SK-N-MC (cell line): Measurements from ENCODE around the gene PNKP.

Source experiments
- DNase-seq: peaks from one replicate; pipeline ENCODE4 v3.0.0-alpha.2; 2011; ENCODE audit warnings: low read depth, low spot score
- H3K27ac ChIP-seq: fragments of 200-600 bp; sonication (generic); 2 replicates; pipeline ENCODE4 v1.5.1; 2016; ENCODE audit warnings: mixed run types
- H3K36me3 ChIP-seq: fragments of 200-600 bp; sonication (generic); 2 replicates; pipeline ENCODE4 v1.6.1; 2017; ENCODE audit warnings: antibody characterized with exemption, low read length, mixed read lengths; ENCODE audit not compliant: insufficient read depth
- H3K4me3 ChIP-seq: fragments of 200-600 bp; sonication (generic); 2 replicates; pipeline ENCODE4 v1.5.1; 2016
- H3K9ac ChIP-seq: fragments of 200-600 bp; sonication (generic); 2 replicates; pipeline ENCODE4 v1.8.0; 2017; ENCODE audit warnings: mixed run types, mixed read lengths; ENCODE audit not compliant: insufficient read length
- H3K9me3 ChIP-seq: fragments of 200-600 bp; sonication (generic); 2 replicates; pipeline ENCODE4 v1.6.1; 2017; ENCODE audit warnings: low read depth, mild to moderate bottlenecking, antibody characterized with exemption, low read length, moderate library complexity, mixed read lengths
- EZH2 ChIP-seq: fragments of 200-600 bp; sonication (generic); IDR thresholded peaks from one replicate; pipeline ENCODE4 v1.6.1; 2017; ENCODE audit warnings: antibody characterized with exemption
- FOXP2 ChIP-seq: optimal IDR thresholded peaks from 2 replicates; pipeline ENCODE3; 2011; ENCODE audit warnings: mild to moderate bottlenecking, moderate library complexity; ENCODE audit not compliant: insufficient read depth; ENCODE audit errors: extremely low read length, control extremely low read depth
- POLR2AphosphoS5 ChIP-seq: IDR thresholded peaks from 2 replicates; pipeline ENCODE4 v1.6.1; 2012; ENCODE audit warnings: mild to moderate bottlenecking, low read depth, low read length, borderline replicate concordance

PNKP gene

GRCh38 chr19:49879243-49879963 lies 12.0 kb upstream of the PNKP start:
- H3K9ac ChIP-seq, result no peak overlapping the region
- TF ChIP-seq POLR2AphosphoS5 (no peak), EZH2 (no peak), FOXP2 (no peak)
- no peak overlapping the region for H3K4me3 ChIP-seq
- H3K36me3 ChIP-seq, result peaks cover 50% of the 10 kb centered on the region
- H3K9me3 ChIP-seq, result no peaks in the 10 kb centered on the region
- no peak for DNase-seq
- H3K27ac ChIP-seq, result no peak overlapping the region

DNA sequence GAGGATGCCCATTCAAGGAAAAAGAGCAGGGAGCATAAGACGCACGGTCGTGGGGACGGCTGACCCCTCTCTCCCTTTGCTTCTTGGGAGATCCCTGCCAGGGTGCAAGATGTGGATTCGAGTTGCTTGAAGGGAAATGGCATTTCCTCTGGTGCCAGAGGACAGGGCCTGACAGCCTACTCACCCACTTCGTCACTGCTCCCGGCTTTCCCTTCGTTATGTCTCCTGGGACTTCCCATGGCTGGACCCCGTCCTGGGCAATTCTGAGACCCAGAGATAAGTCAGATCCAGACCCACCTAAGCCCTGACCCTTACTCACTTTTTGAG lies 11.3 kb upstream of the PNKP start:
- peak overlapping the region; percentile 100 for H3K4me3 ChIP-seq
- H3K9me3 ChIP-seq, result no peaks in the 10 kb centered on the region
- H3K27ac ChIP-seq, result no peak overlapping the region
- H3K36me3 ChIP-seq, result peaks cover 43% of the 10 kb centered on the region
- peak overlapping the region; percentile 93 for H3K9ac ChIP-seq
- no peak for TF ChIP-seq FOXP2
- no peak for TF ChIP-seq EZH2
- no peak for TF ChIP-seq POLR2AphosphoS5
- DNase-seq, result no peak

DNA sequence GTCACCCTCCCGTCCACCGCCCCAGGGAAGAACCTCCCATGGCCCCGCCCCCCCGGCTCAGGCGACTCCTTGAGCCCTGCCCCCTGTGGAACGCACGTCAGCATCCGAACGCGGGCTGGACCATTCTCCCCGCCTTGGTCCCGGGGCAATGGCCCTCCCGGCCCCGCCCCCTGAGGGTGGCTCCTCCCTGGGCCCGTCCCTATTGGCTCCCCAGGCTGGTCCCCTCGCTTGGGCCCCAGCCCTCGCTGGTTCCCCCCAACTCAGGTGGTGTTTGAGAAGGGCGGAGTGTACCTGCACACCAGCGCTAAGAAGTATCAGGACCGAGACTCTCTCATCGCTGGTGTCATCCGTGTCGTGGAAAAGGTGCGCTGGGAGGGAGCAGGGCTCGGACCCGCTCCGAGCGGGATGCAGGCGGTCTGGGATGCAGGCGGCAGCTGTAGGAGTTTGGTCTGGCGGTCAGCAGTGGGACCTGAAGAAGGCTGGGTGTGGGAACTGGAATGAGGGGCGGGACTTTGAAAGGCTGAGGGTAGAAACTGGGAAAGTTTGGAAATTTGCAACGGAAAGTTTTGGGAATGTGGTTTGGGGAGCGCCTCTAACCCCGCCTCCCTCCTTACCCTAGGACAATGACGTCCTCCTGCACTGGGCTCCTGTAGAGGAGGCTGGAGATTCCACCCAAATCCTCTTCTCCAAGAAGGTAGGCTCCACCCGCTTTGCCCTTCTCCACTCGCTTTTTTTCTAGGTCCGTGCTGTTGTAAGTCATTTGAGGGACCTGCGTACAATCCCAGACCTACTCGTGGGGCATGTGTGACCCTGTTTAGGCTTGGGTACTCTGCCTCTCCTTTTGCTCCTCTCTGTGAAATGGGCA lies 10.7 kb upstream of the PNKP start:
- DNase-seq, result peak; percentile 86
- TF ChIP-seq FOXP2 (peak; percentile 32), POLR2AphosphoS5 (no peak; the same call in none of the 2 replicates)
- peak overlapping the region; percentile 93 for H3K9ac ChIP-seq
- H3K36me3 ChIP-seq, result peaks cover 37% of the 10 kb centered on the region
- H3K9me3 ChIP-seq, result no peaks in the 10 kb centered on the region
- peak overlapping the region; percentile 99 for H3K27ac ChIP-seq
- H3K4me3 ChIP-seq, result peak overlapping the region; percentile 100

DNA sequence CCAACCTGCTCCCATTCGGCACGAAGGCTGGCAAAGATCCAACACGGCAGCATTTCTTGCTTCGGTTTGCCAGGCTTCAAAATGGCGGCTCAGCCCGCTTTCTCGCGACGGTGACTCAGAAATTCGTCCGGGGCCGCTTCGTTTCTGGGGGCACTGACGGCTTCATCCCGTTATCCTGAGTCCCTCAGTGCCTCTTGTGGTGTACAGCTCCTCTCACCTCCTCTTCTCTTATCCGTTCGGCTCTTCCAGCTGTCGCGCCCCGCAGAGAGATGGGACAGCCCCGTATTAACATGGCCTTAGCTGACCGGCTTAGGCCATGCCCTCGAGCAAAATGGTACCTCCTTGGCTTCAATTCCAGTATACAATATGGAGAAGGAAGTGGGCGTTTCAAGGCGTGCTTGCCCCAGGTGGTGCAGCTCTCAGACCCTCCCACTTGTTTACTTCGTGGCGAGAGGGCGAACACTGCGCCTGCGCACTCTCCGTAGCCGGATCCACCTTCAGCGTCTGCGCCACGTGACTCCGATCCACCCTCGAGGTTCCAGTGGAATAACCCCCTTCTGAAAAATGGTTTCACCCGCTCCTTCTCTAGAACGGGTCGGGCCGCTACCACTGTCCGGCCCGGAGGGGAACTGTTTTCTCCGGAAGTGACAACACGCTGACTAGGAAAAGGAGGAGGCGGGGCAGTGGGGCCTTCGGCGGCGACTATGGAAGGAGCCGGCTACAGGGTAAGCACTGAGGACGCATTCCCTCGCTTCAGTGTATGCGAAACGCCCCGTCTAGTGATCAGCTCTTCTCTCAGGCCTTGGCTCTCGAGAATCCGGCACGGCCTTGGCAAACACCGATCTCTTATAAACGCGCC lies 9.9 kb upstream of the PNKP start, which contains the start of the genes AKT1S1 and TBC1D17:
AKT1S1 (minus strand) TSS at position 336 of the 859 bp plus-strand sequence. CDS start 4,060 bp downstream, outside the sequence.
TBC1D17 (plus strand) TSS at position 683 of the 859 bp plus-strand sequence; CDS start at position 705, 22 bp downstream.
- Histone ChIP-seq H3K36me3 (peaks cover 28% of the 10 kb centered on the region), H3K9me3 (no peaks in the 10 kb centered on the region), H3K9ac (peak within 1 kb of the TSS; percentile 100), H3K27ac (peak within 1 kb of the TSS; percentile 99), H3K4me3 (peak within 1 kb of the TSS; percentile 100)
- DNase-seq, result peak; percentile 100
- TF ChIP-seq EZH2, result no peak
- TF ChIP-seq POLR2AphosphoS5, result peak; percentile 67; the same call in 1 of the 2 replicates
- peak; percentile 100 for TF ChIP-seq FOXP2

DNA sequence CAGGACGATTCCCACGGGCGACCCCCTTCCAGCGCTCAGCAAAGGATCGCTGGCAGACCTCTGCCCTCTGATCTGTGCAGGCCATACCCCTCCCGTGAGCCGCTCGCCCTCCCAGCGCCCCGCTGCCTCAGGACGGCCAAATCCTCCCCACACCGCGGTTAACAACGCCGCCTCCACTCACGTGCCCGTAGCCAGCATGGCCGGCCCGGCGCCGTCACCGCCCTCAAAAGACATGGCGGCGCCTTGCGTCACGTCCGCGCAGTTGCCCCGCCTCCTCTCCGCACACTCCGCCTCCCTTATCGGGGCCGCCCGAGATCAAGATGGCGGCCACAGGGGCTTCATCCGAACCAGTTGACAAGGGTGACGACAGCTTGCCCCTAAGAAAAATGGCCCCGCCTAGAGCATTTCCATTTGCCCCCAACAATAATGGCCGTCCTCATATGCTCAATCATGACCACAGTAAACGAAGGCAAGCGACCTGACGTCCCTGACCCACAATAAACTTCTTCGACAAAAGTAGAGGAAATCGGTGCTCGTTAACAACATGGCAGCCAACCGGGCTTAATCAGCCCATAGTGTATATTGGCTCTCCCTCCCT lies 9.1 kb upstream of the PNKP start:
- TF ChIP-seq FOXP2 (peak; percentile 90), EZH2 (no peak), POLR2AphosphoS5 (peak; percentile 39)
- Histone ChIP-seq H3K36me3 (peaks cover 23% of the 10 kb centered on the region), H3K9me3 (no peaks in the 10 kb centered on the region), H3K4me3 (peak overlapping the region; percentile 100), H3K27ac (peak overlapping the region; percentile 99), H3K9ac (peak overlapping the region; percentile 100)
- DNase-seq, result peak; percentile 97

GRCh38 chr19:49875857-49876421 lies 8.6 kb upstream of the PNKP start:
- Histone ChIP-seq H3K27ac (peak overlapping the region; percentile 99), H3K9ac (peak overlapping the region; percentile 100), H3K4me3 (peak overlapping the region; percentile 100), H3K9me3 (no peaks in the 10 kb centered on the region), H3K36me3 (peaks cover 23% of the 10 kb centered on the region)
- no peak for DNase-seq
- no peak for TF ChIP-seq FOXP2
- no peak for TF ChIP-seq EZH2
- no peak; the same call in none of the 2 replicates for TF ChIP-seq POLR2AphosphoS5

DNA sequence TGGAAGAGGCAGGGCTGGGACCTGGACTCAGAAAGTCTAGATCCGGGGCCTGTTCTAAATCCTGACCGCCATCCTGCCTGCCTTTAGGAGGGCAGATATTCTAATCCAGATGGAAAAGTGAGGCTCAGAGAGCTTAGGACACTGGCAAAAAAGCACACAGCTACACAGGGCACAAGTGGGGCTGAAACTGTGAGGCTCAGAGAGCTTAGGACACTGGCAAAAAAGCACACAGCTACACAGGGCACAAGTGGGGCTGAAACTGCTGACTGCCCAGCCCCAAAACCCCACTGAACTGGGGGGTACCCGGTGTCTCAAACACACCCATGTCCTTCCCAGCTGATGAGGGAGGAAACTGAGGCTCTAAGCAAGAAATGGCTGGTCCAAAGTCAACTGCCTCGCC lies 7.8 kb upstream of the PNKP start:
- Histone ChIP-seq H3K9me3 (no peaks in the 10 kb centered on the region), H3K27ac (no peak overlapping the region), H3K4me3 (peak overlapping the region; percentile 100), H3K36me3 (peaks cover 15% of the 10 kb centered on the region), H3K9ac (peak overlapping the region; percentile 100)
- no peak for DNase-seq
- TF ChIP-seq FOXP2, result no peak
- TF ChIP-seq POLR2AphosphoS5, result no peak
- TF ChIP-seq EZH2, result no peak
